ENCODE results near the gene DLL4. TPM values are rescaled to one million over a fixed set of nuclear protein-coding genes. Genes with fewer than 3 reads are reported as not detected.

DLL4 gene
- 0.05 TPM in 1 of 2 replicates, not detected in the other for total RNA-seq

DNA sequence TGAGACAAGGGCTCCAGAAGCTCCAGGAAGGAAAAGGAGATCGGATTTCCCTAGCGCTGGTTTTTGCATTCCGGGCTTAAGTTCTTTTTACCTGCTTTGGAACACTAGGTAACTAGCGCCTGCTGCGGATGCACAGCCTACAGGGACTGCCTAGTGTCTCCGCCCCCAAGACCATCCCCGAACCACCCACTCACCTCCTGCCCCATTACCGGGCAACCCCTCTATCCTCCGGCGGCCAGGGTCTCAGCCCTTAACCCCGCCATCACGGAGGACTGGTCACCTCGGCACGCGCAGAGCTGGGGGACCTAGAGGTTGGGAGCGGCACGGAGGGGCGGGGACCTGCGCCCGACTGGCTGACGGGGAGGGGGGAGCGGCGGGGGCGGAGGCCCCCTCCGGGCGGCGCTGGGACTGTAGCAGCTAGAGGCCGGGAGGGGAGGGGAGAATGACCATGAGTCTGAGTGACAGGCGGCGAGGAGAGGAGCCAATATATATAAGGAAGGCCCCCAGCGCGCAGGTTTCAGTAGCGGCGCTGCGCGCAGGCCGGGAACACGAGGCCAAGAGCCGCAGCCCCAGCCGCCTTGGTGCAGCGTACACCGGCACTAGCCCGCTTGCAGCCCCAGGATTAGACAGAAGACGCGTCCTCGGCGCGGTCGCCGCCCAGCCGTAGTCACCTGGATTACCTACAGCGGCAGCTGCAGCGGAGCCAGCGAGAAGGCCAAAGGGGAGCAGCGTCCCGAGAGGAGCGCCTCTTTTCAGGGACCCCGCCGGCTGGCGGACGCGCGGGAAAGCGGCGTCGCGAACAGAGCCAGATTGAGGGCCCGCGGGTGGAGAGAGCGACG is at the start of gene DLL4:
Gene DLL4, plus strand, starts transcription at position 520 of the 839 bp plus-strand sequence. CDS start 329 bp downstream, outside the sequence.
- ATAC-seq (ENCODE audit: low read depth) (peak; percentile 43), DNase-seq (peak; percentile 45)
- Mint-ChIP-seq H3K4me3 (peak within 1 kb of the TSS; percentile 77), H3K36me3 (ENCODE audit: low read depth) (no peaks in the 10 kb centered on the region), H3K4me1 (peaks cover 55% of the 10 kb centered on the region), H3K9me3 (no peaks in the 10 kb centered on the region), H3K27ac (no peak within 1 kb of the TSS), H3K27me3 (peaks cover 53% of the 10 kb centered on the region)
- intact Hi-C loops (cut with micrococcal nuclease): loop anchor here (1.0 to 2.0 kb wide), 2 partner anchors 12 to 24 kb away; partner anchors contain the start of gene CHAC1
- TF ChIP-seq, protein P1, sequence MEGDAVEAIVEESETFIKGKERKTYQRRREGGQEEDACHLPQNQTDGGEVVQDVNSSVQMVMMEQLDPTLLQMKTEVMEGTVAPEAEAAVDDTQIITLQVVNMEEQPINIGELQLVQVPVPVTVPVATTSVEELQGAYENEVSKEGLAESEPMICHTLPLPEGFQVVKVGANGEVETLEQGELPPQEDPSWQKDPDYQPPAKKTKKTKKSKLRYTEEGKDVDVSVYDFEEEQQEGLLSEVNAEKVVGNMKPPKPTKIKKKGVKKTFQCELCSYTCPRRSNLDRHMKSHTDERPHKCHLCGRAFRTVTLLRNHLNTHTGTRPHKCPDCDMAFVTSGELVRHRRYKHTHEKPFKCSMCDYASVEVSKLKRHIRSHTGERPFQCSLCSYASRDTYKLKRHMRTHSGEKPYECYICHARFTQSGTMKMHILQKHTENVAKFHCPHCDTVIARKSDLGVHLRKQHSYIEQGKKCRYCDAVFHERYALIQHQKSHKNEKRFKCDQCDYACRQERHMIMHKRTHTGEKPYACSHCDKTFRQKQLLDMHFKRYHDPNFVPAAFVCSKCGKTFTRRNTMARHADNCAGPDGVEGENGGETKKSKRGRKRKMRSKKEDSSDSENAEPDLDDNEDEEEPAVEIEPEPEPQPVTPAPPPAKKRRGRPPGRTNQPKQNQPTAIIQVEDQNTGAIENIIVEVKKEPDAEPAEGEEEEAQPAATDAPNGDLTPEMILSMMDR (IDR thresholded peaks at IDR 0.05): no peak
- ChIA-PET POLR2A (interaction anchor here (0.9 to 2.6 kb wide), 4 partner anchors 12 to 35 kb away, joined by 3 to 9 read pairs (median 7); partner anchors contain the start of genes CHAC1 and VPS18), CTCF (interaction anchor here (4.4 kb wide), 1 partner anchor 23 kb away, joined by 29 read pairs; no protein-coding TSS in a partner anchor)

DNA sequence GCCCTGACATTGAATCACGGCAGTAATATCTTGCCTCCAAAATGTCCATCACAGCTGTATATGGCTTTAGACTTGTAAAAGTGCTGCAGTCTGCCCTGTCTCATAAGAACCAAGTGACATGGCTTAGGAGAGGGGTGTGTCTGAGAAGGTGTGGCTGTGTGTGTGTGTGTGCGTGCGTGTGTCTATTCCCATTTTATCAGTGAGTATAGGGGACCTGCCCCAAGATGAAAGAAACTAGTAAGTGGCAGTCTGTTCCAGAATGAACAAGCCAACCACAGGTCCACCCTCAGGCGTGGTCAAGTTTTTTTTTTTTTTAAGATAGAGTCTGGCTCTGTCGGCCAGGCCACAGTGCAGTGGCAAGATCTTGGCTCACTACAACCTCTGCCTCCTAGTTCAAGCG is 49.5 kb upstream of the DLL4 start:
- no peak overlapping the region for H3K27ac Mint-ChIP-seq
- peaks cover 9% of the 10 kb centered on the region for H3K4me1 Mint-ChIP-seq
- ChIA-PET POLR2A (interaction anchor here (1.4 to 2.1 kb wide), 3 partner anchors 8 to 74 kb away, joined by 4 to 11 read pairs (median 5); partner anchors contain the start of gene CHAC1), CTCF (interaction anchor here (0.6 to 3.5 kb wide), 4 partner anchors 12 to 274 kb away, joined by 3 to 26 read pairs (median 7); partner anchors contain the start of gene VPS18)
- no peaks in the 10 kb centered on the region for H3K36me3 Mint-ChIP-seq (ENCODE audit: low read depth)
- DNase-seq (no peak), ATAC-seq (ENCODE audit: low read depth) (no peak)
- TF ChIP-seq, protein P1 (IDR thresholded peaks at IDR 0.05): no peak
- no peaks in the 10 kb centered on the region for H3K9me3 Mint-ChIP-seq
- intact Hi-C loops (cut with micrococcal nuclease): no loop called here
- H3K27me3 Mint-ChIP-seq: peaks cover 2% of the 10 kb centered on the region
- H3K4me3 Mint-ChIP-seq: no peak overlapping the region

DNA sequence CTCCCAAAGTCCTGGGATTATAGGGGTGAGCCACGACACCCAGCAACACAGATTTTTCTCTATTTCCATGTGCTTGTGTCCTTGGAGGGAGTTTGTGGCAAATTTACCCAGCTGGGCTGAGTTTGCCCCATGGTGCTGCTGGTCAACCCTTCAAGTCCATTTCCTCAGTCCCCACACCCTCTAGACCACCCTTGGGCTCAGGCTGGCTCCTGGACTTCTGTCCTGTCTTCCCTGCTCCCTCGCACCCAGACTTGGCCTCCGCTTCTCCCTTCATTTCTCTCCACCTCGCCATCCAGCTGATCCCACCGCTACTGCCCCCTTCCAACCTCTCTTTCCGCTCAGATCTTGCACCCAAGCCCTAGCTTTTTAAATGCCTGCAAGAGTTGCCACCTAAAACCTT is 47.8 kb upstream of the DLL4 start:
- H3K27ac Mint-ChIP-seq: no peak overlapping the region
- no peaks in the 10 kb centered on the region for H3K27me3 Mint-ChIP-seq
- CTCF ChIA-PET: interaction anchor here (0.8 to 3.5 kb wide), 4 partner anchors 11 to 24 kb away, joined by 3 to 11 read pairs (median 5); partner anchors contain the start of gene VPS18
- DNase-seq: no peak
- H3K36me3 Mint-ChIP-seq (ENCODE audit: low read depth): no peaks in the 10 kb centered on the region
- POLR2A ChIA-PET: interaction anchor here (1.6 kb wide), 1 partner anchor 11 kb away, joined by 3 read pairs; no protein-coding TSS in a partner anchor
- no peaks in the 10 kb centered on the region for H3K9me3 Mint-ChIP-seq
- peaks cover 5% of the 10 kb centered on the region for H3K4me1 Mint-ChIP-seq
- intact Hi-C loops (cut with micrococcal nuclease): no loop called here
- no peak for ATAC-seq (ENCODE audit: low read depth)
- H3K4me3 Mint-ChIP-seq: no peak overlapping the region
- TF ChIP-seq, protein P1 (IDR thresholded peaks at IDR 0.05): no peak

DNA sequence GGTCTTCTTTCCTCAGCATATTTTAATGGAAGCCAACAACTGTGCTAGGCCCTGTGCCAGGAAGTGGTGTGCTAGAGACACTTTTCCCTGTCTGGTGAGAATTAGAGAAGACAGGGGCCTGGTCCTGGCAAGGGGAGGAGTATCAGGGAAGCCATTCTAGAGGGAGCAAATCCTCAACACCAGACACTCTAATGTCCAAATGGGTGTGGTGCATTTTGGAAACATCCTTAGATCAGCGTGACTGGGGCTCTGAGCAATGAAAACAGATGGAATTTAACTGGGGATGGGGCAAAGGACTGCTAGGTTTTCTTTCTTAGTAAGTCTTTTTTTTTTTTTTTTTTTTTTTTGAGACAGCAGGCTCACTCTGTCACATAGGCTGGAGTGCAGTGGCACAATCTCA is 42.6 kb upstream of the DLL4 start:
- Mint-ChIP-seq H3K4me1 (peaks cover under 1% of the 10 kb centered on the region), H3K9me3 (no peaks in the 10 kb centered on the region), H3K4me3 (no peak overlapping the region), H3K27ac (no peak overlapping the region), H3K36me3 (ENCODE audit: low read depth) (no peaks in the 10 kb centered on the region), H3K27me3 (no peaks in the 10 kb centered on the region)
- ATAC-seq (ENCODE audit: low read depth) (no peak), DNase-seq (no peak)
- intact Hi-C loops (cut with micrococcal nuclease): no loop called here
- TF ChIP-seq, protein P1 (IDR thresholded peaks at IDR 0.05): no peak
- CTCF ChIA-PET: no interaction called here
- POLR2A ChIA-PET: interaction anchor here (0.6 kb wide), 1 partner anchor 44 kb away, joined by 6 read pairs; no protein-coding TSS in a partner anchor

DNA sequence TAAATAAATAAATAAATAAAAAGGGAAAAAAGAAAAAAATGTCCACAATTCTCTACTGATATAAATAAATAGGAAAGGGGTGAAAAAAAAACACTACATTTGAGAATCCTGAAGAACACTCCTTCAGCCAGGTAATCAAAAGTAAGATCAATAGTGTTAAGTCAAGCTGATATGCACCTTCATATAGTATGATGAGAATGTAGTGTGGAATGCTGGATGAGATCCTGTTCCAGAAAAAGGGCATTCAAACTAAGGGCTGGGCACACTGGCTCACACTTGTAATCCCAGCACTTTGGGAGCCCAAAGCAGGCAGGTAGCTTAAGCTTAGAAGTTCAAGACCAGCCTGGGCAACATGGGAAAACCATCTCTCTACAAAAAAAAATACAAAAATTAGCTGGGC is 40.0 kb upstream of the DLL4 start:
- DNase-seq (no peak), ATAC-seq (ENCODE audit: low read depth) (no peak)
- no peak overlapping the region for H3K4me3 Mint-ChIP-seq
- H3K27ac Mint-ChIP-seq: no peak overlapping the region
- H3K27me3 Mint-ChIP-seq: no peaks in the 10 kb centered on the region
- ChIA-PET POLR2A (no interaction called here), CTCF (interaction anchor here (1.3 to 5.0 kb wide), 2 partner anchors 15 to 32 kb away, joined by 6 to 139 read pairs; partner anchors contain the start of gene RHOV)
- intact Hi-C loops (cut with micrococcal nuclease): no loop called here
- H3K9me3 Mint-ChIP-seq: no peaks in the 10 kb centered on the region
- H3K4me1 Mint-ChIP-seq: peaks cover 13% of the 10 kb centered on the region
- H3K36me3 Mint-ChIP-seq (ENCODE audit: low read depth): no peaks in the 10 kb centered on the region
- TF ChIP-seq, protein P1 (IDR thresholded peaks at IDR 0.05): no peak
